ENCODE data around the gene SLC50A1.

DNA sequence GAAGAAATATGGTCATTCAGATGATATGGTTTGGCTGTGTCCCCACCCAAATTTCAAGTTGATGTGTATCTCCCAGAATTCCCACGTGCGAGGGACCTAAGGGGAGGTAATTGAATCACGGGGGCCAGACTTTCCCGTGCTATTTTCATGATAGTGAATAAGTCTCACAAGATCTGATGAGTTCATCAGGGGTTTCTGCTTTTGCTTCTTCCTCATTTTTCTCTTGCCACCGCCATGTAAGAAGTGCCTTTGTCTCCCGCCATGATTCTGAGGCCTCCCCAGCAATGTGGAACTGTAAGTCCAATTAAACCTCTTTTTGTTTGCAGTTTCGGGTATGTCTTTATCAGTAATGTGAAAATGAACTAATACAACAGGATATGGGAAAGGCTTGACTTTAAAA lies 6.1 kb downstream of the SLC50A1 start:
- TF ChIP-seq CTCF (IDR thresholded peaks at IDR 0.05; ENCODE audit: poor library complexity): no peak
- no peak for TF ChIP-seq EZH2 (IDR thresholded peaks at IDR 0.05; ENCODE audit: borderline replicate concordance)
- TF ChIP-seq EZH2phosphoT487 (IDR thresholded peaks at IDR 0.05; ENCODE audit: low read depth, severe bottlenecking, unreplicated experiment): no peak
